8988T (cell line): ENCODE results near the gene MYLK.
A peak's percentile ranks its signal among the peaks of the same experiment; 100 is the strongest.

Source experiments
- DNase-seq: peaks from one replicate; pipeline ENCODE4 v3.0.0; 2011

Gene MYLK

DNA sequence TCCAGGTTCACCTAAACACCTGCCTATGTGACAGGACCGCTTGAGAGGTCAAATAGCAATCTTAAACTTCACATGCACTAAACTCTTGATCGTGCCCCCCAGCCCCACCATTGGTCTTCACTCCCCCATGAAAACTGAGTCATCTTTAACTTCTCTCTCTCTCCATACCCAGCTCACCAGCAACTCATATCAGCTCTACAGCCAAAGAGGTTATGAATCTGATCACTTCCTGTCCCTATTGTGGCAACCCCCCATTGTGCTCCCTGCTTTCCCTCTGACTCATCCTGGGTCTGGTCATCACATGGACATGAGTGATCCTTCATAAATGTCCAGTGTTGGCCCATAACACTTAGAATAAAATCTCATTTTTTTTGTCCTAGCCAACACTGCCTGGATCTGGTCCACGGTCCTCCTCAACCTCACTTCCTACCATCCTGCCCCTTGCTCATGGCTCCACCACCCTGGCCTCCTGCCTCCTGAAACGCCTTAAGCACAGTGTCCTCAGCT is 195.8 kb downstream of the MYLK start:
- DNase-seq, result peak; percentile 60

DNA sequence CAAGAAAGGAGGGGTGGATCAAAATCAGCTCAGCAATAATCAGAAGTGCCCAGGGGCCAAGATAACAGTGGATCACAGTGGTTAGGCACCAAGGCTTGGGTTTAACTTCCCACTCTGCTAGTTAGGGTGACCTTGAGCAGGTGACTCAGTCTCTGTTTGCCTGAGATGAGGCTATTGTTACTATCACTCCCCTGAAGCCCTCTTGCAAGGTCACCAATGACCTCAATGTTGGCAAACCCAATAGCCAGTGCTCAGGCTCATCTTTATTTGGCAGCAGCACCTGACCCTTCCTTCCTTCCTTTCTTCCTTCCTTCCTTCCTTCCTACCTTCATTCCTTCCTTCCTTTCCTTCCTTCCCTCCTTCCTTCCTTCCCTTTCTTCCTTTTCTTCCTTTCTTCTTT is 196.8 kb downstream of the MYLK start:
- DNase-seq, result no peak

DNA sequence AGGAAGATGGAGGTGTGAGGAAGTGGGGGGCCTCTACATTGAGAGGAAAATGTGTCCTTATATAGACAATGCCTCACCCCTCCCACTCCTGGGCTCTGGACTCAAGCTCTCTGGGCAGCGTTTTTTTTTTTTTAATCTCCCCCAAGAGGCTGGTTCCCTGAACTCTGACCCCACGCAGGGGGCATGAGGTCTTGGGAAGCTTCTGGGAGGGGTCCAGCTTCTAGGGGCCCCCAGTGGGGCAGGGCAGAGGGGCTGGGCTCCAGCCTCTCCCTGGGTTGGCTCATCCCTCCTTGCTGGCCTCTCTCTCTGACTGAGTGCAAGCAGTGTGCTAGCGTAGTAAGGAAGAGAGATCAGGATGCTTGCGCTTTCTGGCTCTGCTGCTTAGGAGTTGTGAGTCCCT is 197.9 kb downstream of the MYLK start:
- no peak for DNase-seq

DNA sequence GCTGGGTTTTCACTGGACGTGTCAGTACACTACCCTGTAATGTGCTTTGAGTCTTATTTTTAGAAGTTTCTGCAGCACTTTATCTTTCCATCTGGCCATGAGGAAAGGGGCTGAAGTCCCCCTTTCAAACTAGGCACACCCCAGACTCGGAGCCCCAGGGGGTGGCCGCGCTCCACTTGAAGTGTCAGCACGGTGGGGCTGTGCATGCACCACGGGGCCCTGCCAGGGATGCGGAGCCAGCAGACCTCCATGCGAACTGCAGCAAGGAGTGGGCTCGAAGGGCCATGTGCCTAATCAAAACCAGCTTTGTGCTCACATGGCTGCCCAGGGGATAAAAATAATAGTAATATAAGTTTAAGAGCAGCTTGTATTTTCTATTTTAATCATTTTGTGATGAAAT is 198.4 kb downstream of the MYLK start:
- DNase-seq, result no peak

DNA sequence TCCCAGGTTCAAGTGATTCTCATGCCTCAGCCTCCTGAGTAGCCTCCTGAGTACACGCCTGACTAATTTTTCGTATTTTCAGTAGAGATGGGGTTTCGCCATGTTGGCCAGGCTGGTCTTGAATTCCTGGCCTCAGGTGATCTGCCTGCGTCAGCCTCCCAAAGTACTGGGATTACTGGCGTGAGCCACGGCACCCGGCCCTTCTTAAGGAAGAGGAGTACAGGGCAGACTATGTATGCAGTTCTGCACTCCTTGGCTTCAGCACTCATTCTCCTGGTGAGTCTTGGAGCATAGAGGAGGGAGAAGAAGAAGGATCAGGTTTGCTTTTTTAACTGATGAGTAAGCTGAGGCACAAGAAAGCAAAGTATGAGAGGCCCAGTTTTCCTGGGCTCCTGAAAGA is 199.5 kb downstream of the MYLK start:
- DNase-seq, result no peak

DNA sequence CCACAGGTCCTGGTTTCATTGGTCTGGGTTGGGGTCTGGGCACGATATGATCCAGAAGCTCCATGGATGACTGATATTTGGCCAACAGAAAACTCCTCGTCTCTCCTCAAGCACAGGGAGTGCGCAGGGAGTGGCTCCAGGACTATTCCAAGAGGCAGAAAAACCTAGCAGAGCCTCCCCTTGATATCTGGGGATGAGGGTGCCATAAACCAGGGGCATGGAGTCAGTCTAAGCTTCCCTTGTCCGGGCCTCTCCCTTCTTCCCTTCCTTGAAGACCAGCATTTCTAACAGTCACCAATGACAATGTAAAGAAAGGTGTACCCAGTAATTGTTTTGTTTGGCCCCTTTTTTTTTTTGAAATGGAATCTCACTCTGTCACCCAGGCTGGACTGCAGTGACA is 199.9 kb downstream of the MYLK start:
- DNase-seq, result no peak

DNA sequence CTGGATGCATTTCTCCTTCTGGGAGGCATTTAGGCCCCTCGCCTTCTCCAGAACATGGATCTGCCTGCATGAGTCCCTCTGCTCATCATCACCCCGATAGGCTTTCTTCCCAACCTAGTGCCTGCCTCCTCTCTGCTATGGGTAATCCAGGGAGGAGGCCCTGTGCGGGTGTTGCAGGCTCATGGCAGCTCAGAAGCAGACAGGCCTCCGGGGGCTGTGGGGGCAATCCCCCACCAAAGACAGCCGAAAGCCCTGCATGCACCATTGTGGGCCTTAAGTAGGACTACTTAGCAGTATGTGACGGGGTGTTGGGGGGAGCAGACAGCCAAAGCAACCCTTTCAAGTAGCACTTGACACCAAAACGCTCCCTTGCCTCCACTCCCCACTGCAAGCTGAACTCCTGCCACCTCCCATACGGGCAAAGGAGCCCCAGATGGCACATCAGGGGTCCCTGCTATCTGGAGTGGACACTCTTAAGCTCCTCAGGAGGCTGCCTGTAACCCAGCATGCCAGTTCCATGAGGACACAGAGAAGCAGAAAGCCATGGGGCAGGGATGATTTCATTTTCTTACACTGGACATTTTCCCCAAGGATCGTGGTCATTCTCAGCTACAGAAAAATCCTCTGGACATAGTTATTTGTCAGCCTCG is 200.5 kb downstream of the MYLK start:
- no peak for DNase-seq

DNA sequence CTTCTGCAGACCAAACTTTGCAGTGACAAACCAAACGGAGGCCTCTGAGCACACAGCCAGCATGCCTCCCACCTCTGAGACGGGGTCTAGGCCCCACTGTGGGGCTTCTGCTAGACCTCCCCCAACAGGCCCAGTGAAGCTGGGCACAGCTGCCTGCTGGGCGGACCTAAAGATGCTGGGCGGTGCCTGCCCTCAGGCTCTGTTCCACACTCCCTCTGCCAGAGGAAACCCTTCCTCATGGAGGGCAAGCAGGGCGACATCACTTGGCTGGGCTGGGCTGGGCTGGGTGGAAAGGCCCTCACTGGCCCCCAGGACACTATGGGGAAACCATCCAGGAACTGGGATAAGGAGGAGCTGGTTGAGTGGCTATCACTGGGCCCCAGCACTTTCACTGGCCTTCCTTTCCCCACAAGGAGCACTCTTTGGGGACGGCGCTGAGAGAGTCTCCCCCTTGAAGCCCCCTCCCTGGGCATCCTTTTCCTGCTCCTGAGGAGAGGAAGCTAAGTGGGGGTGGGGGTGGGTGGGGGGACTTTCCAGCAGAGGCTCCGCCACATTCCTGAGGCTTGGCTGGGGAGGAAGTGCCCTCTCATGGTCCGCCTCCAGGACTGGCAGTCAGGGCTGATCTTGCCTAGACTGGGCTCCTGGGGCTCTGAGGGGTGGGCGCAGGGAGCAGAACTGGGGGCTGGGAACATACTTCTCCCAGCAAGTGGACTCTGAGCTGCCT is 201.2 kb downstream of the MYLK start:
- DNase-seq, result no peak

DNA sequence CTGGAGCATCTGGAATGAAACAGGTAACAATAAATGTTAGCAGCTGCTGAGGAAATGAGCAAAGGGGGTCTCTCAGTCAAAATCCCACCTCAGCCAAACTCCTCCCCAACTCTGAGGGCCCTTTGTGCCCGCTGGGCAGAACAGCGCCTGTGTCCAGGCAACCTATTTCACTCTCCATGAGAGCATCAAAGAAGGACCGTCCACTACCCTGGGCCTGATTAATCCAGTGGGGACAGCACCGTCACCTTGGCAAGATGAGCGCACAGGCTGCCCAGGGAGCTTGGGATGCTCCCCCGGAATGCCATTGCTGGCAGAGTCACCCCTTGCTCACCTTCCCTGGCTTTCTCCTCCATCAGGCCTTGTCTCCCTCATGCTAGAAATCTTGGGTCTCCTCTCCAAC is 201.8 kb downstream of the MYLK start:
- DNase-seq, result no peak

DNA sequence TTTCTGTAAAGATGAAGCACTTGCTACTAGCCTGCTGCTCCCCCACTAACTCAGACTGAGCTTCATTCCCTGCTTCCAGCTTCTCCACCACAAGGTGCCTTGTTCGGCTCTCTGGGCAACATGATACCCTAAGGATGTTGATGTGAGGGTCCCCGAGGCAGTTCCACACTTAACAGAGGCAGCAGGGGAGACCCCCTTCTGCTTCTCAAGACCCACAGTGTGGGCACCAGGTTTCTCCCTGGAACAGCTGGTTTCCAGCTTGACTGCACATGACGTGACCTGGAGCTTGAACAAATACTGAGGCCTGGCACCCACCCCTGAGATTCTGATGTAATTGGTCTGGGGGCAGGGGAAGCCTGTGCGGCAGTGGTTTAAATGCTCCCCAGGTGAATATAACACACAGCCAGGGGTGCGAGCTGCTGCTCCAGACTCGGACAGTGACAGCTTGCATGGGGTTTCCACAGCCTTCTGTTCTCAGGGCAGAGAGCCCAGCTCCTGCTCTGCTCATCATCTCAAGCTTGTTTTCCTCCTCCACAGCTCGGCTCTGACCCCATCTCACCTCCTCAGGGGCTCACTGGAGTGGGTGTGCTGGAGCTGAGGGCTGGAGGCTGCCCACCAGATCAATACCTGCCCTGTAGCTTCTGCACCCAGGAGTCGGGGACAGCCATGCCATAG is 204.3 kb downstream of the MYLK start:
- no peak for DNase-seq

DNA sequence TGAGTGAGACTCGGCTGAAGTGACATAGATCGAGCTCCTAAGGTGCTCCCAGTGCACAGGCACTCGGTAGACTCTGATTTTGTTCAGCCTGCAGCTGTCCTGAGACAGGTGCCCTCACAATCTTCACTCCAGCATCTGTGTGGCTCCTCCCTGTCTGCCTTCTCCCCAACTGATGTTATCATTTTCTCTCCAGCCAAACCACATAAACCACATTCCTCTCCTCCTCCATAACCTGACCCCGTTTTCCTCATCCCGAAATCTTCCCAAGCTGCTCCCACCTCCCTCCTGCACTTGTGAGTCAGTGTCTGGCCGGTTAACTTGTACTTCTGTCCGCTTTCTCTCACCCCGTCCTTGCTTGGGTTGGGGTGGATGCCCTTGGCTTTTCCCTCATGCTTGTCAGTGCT is 206.0 kb downstream of the MYLK start:
- DNase-seq, result no peak

DNA sequence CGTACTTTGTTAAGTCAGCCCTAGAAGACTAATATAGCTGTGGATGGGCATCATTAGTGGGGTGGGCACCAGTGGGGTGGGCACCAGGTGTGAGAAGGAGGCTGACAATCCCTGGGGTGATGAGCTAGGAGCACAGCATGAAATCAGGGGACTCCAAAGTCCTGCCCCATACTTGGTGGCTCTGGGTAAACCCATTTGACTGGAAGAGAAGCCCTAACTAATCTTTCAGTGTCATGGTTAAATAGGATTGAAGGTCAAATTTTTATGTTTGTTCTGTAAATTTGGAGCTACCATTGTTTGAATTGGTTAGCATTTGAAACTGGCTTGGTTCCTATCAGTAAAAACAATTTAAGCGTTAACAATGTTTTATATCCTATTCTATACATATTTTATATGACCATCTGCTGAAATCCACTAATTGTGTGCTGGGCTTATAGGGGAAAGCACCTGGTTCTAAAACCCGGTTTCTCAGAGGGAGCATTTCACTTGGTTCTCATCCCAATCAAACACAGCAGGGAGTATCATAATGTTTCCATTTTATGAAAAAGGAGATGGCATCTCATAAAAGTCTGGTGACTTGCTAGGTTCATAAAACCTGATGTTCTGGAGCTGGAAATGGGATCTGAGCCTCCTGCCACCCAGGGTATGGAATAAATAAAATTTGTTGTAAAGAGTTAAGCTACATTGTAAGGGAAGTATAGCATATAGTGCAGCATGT is 211.5 kb downstream of the MYLK start:
- DNase-seq, result no peak

DNA sequence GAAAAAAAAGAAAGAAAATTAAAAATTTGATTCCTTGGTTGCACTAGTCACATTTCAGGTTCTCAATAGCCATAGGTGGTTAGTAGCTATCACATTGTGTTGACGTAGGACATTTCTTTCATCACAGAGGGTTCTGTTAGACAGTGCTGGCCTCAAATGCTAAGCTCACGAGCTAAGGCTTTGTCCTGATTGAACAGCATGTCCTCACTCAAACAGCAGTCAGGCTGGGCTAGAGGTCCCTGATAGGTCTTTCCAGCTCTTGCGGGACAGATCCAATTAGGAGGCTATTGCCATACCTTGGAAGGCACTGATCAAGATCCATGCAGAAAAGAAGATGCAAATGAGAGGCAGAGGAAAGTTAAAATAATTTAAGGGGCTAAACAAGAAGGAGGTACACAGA is 213.4 kb downstream of the MYLK start:
- DNase-seq, result no peak

DNA sequence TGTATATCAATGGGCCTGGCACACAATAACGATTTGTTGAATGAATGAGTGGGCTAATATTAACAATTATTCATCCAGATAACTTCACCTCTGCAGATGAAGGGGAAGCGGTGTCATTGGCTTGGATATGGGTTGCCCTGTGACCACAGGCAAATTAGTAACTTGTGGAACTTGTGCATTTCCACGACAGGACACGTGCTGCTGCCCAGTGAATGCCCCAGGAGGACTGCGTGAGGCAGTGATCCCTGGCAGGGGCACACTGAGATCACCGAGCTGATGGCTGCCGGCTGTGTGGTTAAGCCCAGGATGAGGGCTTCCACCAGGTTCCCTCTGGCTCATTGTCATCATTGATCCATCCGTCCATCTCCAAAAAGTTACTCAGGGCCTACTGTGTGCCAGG is 215.2 kb downstream of the MYLK start:
- no peak for DNase-seq

DNA sequence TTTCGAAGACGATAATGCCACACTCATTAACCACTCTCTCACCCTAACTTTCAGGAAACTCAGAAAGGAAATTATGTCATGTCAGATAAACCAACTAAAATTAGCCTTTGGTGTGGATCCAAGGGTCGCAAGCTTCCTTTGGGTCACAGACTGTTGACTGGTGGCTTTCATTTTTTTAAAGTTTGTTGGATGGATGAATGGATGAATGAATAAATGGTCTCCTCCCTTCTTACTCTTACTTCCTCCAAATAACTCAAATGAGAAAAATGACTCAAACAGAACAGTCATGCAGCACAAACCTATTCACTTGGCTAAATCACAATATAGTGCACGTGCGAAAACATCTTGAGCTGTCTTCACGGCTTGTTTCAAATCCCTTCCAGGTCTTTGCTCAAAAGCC is 216.3 kb downstream of the MYLK start:
- no peak for DNase-seq

DNA sequence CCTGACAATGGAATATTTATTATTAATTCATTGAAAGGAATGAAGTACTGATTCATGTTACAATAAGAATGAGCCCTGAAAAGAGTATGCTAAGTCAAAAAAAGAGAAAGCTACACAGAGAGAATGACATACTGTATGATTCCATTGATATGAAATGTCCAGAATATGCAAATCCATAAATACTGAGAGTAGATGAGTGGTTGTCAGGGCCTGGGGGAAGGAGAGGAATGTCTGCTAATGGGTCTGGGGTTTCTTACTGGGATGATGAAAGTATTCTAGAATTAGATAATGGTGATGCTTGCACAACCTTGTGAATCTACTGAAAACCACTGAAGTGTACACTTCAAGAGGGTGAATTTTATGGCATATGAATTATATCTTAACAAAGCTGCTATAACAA is 219.4 kb downstream of the MYLK start:
- no peak for DNase-seq

DNA sequence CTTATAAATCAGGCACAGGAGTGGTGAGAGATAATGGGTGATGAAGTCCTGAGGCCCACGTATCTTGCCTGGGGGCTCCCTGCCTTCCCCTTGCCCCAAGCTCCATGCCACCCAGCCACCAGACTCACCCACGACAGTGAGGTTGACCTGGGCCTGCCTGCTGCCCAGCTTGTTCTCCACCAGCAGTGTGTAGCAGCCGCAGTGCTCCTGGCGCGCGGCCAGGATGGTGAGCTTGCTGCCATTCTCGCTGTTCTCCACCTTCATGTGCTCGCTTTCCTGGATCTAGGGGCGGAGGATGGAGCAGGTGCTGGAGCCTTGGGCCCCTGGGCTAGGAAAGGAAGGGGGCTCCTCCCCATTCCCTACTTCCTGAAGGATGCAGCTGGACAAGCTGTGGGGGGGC is 220.2 kb downstream of the MYLK start:
- no peak for DNase-seq

DNA sequence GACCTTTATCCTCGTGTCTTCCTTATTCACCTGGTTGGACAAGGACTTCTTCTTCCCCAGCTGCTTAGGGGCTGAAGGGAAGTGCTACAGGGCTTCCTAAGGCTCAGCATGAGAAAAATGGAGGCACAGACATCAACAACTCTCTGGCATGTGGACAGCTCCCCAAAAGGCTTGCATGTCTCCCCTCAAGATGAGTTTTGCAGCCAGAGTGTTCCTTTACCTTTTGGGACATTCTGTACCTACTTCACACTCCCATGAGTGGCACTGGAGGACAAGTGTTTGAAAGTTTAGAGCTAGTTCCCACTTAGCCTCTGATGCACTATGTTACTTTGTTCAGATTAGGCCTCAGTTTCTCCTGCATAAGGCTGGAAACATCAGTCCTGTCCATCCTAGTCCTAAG is 222.2 kb downstream of the MYLK start:
- no peak for DNase-seq

DNA sequence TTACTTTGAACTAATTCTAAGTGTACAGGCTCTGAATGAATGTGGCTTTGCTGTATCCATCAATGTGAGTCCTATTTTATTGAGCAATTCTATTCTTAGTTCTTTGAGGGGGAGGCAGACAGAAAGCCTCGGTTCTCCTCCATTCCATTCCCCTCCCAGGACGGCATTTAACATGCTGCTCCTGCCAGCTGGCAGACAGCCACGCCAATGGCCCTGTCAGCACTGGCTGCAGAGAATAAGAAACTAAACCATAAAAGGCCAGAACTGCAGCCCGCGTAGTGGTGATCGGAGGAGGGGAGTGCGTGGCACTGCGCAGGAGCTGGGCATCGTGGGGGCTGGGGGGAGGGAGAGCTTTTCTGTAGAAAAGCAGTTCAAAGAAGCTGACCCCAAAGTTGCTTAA is 223.2 kb downstream of the MYLK start:
- DNase-seq, result no peak

DNA sequence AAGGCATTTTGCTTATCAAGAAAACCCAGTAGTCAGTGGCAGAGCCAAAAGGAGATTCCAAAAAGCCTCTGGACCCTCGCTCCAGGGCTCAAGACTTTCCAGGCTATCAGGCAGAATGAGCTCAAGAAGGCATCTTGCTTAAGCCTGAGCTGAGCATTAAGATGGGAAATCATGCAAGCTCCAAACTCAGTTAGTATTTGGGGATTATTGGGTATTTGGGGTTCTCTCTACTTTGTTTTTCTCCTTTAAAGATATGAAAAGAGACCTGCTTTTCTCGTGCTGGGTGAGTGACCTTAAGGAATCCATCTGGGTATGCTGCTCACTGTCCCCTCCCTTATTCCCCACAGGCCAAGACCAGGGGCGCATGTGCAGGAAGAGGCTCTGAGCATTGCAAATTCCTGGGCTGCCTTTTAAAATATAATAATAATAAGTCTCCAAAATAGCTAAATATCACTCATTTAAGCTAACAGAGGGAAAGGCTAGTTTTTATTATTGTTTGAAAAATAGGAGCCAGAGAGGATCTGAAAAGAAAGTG is 223.9 kb downstream of the MYLK start:
- DNase-seq, result no peak

DNA sequence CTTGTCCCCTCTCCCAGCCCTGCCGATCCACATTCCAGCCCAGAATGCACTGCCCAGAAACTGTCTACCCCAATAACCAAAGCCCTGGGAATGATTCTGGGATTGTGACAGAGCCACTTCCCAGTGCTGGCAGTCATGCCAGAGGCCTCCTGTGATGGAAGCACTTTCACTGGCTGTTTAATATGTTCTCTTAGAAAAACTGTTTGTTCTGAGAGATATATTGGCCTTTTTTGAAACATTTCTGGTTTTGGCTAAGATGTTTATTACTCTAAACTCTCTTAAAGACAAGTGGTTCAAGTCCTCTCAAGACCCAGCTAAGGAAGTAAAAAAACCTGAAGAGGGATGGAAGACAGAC is 225.3 kb downstream of the MYLK start:
- no peak for DNase-seq

DNA sequence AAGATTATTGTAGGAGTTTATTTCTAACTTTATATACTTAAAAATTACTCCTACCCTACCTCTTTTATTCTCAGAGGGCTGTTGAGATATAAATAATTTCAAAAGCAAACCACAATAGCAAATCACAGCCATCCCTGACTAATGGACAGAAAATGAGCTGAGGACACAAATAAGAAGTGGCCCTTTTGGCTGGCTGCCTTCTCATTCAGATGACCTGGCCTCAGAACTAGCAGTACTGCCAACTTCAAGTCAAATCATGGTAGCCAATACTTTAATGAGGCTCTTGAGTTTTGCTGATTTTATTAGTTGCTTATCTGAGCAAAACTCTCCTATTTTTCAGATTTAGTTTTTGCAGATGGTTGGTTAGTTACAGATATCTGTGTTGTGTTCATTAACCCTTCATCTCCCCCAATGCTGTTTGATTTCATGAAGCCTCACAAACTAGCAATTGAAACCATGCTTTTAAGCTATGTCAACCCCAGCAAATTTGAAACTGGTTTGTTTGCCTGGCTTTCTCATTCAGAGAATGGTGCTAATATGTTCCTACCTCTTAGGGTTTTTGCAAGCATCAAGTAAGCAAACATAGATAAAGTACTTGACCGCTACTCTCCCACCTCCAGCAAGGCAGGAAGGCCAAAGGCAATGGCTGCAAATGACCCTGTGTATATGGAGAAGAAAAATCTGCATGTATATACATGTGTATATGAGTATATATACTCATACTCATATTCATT is 225.8 kb downstream of the MYLK start:
- DNase-seq, result no peak

DNA sequence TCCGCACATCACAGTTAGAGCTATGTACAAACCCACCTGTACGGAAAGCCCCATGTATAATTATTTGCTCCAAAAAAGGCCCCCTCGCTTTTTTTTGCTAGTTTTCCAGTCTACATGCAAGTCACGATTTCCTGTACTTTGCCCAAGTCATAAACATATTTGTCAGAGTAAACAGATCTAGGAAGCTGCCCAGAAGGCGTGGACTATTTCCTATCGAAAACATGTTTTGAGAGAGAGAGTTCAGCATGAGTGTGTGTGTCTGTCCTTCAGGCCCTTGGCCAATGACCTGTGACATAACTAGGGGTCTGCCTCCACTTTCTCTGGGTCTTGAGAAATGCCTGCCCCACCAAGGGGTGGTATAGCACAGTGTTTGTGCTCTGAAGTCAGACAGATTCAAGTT is 226.6 kb downstream of the MYLK start:
- no peak for DNase-seq
